ENCODE results near the gene ARF5.
A peak's percentile ranks its signal among the peaks of the same experiment; 100 is the strongest.

- TF ChIP-seq ELF4 (IDR thresholded peaks at IDR 0.05) (no peak), BHLHE40 (IDR thresholded peaks at IDR 0.05; ENCODE audit: borderline replicate concordance) (no peak), SP1 (IDR thresholded peaks at IDR 0.05) (no peak), ZNF384 (IDR thresholded peaks at IDR 0.05) (no peak), FOXM1 (IDR thresholded peaks at IDR 0.05; ENCODE audit: borderline replicate concordance) (no peak), ARNT (IDR thresholded peaks at IDR 0.05) (no peak), NFRKB (IDR thresholded peaks at IDR 0.05) (no peak), CTBP1 (IDR thresholded peaks at IDR 0.05; ENCODE audit: borderline replicate concordance) (peak; percentile 67; the same call in 1 of the 2 replicates), PKNOX1 (IDR thresholded peaks at IDR 0.05) (no peak), FOXA1 (IDR thresholded peaks at IDR 0.05) (no peak), SUZ12 (IDR thresholded peaks at IDR 0.05) (no peak), HDGF (IDR thresholded peaks at IDR 0.05; ENCODE audit: borderline replicate concordance) (no peak), FOXK2 (IDR thresholded peaks at IDR 0.05) (no peak), LEF1 (IDR thresholded peaks at IDR 0.05; ENCODE audit: borderline replicate concordance) (no peak)
These were observed 679 bp downstream of the ARF5 start for GRCh38 chr7:127588697-127589482.

All from HEK293T (cell line).